Stimulated activated CD8-positive, alpha-beta memory T cell treated with anti-CD3 and anti-CD28 coated beads, Interleukin-12 subunit alpha, Interleukin-12 subunit beta, amount 100 ng/mL, for 4 hours (primary cell): ENCODE results near the gene POLRMT.
A peak's percentile ranks its signal among the peaks of the same experiment; 100 is the strongest.
"Not testable (repeated sequence)": the region's sequence is repeated elsewhere in the genome, so short reads cannot be mapped to it uniquely, and the experiment has no call there.

Source experiments
- DNase-seq: peaks from one replicate; pipeline ENCODE4 v3.0.0-alpha.2; 2020; ENCODE audit warnings: low read depth

The POLRMT gene

DNA sequence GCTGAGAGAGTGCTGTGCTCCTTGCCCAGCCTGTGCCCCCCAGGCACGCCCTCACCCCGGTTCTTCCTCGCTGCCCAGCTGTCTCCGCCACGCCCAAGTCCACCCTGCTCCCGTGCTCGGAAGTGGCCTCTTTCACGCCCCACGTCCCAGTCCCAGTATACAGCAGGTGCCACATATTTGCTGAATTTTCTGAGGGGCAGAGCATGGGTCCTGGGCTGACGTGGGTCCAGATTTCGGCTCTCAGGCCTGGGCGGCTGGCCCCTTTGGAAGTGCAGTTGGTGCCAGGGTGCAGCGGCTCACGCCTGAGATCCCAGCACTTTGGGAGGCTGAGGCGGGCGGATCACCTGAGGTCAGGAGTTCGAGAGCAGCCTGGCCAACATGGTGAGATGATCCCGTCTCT, 40.3 kb downstream of the POLRMT start:
- DNase-seq = no peak

DNA sequence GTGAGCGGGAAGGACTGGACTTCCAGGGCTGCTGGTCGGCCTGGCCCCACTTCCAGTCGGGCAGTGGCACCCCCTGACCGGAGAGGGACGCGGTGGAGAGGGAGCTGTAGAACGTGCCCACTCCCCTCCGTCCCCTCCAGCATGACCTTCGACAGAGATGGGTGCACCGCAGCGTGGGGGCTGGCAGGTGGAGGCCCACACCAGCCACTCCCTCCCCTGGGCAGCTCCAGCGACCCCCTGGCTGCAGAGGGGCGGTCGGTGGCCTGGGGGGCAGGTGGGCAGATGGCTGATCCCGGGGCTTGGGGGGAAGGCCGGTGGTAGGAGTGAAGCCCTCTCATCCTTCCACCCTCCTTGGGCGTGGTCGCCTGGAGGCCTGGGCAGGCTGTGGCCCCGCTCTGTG, 41.2 kb downstream of the POLRMT start:
- no peak for DNase-seq

DNA sequence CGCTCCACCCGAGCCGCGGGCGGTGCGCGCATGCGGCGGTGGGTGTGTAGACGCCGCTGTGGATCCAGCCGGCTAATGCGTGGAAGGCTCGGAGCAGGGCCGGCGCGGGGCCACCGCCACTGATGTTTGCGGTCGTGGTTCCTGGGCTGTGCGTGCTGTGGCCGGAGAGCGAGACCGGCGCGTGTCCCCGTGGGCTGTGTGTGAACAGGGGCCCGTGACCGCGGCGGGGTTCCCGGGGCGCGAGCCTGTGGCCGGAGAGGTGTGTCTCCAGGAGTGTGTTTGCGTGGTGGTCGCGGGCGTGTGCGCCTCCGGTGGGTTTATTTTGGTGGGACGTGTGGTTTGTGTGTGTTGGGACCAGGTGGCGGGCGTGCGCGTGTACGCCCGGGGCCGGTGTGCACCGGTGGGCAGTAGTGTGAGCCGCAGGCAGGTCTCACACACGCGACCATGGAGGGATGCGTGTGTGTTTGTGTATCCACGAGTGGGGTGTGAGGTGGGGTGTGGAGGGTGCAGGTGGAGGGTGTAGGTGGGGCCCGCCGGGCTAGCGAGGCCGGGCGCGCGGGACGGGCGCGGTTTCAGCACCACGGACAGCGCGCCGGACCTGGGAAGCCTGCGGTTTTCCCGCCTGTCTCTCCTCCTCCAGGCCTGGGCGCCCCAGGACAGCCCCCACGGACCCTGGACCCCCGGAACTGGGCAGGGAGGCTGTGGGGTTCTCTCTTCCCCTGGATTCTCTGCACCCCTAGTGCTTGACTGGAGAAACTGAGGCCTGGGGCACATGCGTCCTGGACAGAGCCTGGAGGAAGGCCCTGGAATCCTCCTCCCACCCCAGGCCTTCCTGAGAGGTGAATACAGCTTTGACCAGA, 42.0 kb downstream of the POLRMT start:
- DNase-seq = no peak

DNA sequence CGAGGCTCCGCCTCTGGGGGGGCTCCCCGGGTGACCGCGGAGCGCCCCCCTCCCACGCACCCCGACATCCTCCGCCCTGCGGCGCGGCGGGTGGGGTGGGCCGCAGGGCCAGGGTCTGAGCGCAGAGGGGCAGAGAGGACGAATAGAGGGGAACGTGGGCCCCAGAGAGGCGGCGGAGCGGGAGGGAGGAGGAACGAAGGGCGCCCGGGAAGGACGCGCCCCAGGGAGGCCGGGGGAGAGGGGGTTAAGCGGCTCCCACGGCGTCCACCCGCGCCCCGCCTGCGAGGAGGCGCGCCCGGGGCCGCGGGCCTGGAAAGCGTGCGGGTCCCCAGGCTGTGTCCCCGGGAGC, 42.6 kb downstream of the POLRMT start:
- DNase-seq = no peak

DNA sequence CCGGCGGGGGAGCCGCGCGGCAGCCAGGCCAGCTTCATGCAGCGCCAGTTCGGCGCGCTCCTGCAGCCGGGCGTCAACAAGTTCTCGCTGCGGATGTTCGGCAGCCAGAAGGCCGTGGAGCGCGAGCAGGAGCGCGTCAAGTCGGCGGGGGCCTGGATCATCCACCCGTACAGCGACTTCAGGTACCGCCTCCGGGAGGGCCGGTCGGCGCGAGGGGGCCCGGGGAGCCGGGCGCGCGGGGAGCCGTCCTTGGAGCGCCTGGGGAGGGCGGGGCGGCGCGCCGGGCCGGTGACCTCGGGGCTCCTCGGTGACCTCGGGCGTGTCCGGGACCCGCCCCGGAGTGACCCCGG, 43.0 kb downstream of the POLRMT start:
- DNase-seq = no peak

DNA sequence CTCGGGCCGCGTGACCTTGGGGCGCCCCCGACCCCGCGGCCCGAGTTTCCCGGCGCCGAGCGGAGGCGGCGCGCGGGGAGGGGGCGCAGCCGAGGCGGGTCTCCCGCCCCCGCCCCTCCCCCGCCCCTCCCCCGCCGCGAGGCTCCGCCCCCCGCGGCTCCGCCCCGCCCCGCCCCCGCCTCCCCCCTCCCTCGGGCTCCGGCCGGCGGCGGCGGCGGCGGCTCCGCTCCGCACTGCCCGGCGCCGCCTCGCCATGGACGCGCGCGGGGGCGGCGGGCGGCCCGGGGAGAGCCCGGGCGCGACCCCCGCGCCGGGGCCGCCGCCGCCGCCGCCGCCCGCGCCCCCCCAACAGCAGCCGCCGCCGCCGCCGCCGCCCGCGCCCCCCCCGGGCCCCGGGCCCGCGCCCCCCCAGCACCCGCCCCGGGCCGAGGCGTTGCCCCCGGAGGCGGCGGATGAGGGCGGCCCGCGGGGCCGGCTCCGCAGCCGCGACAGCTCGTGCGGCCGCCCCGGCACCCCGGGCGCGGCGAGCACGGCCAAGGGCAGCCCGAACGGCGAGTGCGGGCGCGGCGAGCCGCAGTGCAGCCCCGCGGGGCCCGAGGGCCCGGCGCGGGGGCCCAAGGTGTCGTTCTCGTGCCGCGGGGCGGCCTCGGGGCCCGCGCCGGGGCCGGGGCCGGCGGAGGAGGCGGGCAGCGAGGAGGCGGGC, 43.5 kb downstream of the POLRMT start, which contains the start of gene HCN2:
TSS of gene HCN2 (plus strand) at position 189 of the 703 bp plus-strand sequence. CDS start at position 254, 65 bp downstream.
- DNase-seq = no peak

DNA sequence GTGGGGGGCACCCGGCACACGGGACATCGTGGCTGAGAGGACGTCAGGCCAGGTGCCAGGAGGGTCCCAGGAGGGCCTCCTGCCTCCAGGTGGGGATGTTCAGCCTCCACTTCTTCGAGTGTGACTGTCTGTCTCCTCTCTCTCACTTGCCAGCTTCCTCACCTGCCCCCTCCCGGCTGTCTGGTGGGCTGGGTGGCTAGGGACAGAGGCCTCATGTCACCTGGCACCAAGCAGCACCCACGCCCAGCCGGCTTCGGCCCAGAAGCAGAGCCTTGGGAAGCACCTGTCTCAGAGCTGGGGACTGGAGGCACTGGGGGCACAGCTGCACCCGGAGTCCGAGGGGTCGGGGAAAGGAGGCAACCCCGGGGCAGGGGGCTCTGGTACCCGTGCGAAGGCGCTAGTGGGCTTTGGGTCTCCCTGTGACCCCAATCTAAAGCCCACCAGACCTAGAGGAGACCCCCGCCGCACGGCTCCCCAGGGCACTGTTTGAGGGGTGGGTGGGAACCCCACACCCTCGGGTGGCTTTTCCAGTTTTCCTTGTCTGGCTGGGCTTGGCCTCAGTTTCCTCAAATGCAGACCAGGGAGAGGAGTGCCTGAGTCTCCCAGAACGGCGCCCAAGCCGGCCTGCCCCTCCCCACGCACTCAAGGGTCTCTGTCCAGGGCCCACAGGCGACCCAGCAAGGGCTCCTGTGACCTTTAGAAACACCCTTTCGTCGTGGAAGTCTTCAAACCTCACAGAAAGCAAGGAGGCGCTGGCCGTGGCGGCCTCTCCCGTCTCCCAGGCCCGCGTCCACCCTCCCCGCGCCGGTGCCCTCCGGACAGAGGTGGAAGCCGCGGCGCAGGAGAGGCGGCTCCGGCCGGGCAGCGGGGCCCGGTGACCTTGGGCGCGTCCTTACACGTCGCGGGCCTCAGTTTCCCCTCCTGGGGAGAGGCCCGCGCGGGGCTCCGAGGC, 44.3 kb downstream of the POLRMT start:
- DNase-seq = no peak

DNA sequence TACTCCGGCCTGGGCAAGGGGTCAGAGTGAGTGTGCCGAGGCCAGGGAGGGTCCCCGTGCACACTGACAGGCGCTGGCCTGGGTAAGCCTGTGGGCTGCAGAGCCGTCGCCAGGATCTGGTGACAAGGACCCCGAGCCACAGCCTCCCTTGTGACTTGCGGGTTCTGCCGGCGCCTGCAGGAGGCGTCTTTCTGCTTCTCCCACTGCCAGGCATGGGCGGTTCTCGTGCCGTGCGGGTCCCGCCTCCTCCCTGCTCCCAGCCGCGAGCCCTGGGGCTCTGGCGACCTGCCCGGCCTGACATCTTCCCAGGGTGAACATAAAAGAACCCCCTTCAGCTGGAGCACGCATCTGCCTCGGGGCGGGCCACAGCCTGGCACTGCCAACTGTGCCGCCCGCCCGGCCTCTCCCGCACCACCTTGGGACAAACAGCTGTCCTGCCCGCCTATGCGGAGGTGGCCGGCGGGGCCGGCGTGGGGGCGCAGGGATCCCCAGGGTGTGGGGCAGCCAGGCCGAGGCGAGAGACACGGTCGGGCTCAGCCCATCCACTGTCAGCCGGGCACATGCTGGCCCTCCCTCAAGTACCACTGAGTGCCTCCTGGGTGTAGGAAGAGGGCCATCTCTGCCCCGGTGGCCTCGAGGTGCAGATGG, 45.1 kb downstream of the POLRMT start:
- DNase-seq = peak; percentile 37

DNA sequence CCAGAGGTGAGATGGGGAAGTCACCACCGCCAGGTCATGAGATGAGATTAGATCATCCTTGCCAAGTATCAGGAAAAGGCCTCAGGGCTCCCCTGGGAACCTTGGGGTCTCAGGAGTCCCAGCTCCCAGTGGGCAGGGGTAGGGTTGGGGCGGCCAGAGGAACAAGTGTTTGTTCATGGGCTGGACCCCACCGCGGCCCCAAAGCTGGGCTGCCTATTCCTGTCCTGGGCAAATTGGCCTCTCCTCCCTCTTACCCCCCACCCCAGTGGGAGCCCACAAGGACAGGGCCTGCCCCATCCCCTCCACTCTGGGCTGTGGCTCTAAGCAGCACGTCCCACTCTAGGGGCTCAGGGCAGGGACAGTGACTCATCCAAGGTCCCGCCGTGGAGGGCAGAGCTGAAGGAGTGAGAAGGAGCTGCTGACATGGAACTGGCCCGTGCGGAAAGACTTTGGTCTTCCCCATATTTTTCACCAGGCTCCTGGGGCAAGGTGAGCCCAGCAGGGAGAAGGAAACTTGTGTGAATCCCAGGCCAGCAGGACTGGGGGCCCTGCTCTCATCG, 47.7 kb downstream of the POLRMT start:
- no peak for DNase-seq

DNA sequence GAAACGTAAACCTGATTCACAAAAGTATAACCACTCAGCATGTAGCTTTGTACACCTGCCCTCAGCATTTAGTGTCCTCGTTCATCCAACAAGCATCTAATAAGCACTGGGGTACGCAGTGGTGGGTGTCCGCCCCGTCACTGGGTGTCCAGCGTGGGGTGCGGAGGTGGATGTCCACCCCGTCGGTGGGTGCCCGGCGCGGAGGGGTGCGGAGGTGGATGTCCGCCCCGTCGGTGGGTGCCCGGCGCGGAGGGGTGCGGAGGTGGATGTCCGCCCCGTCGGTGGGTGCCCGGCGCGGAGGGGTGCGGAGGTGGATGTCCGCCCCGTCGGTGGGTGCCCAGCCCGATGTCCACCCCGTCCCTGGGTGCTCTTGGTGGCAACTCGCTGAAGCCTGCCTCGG, 48.2 kb downstream of the POLRMT start:
- not testable (repeated sequence) for DNase-seq

DNA sequence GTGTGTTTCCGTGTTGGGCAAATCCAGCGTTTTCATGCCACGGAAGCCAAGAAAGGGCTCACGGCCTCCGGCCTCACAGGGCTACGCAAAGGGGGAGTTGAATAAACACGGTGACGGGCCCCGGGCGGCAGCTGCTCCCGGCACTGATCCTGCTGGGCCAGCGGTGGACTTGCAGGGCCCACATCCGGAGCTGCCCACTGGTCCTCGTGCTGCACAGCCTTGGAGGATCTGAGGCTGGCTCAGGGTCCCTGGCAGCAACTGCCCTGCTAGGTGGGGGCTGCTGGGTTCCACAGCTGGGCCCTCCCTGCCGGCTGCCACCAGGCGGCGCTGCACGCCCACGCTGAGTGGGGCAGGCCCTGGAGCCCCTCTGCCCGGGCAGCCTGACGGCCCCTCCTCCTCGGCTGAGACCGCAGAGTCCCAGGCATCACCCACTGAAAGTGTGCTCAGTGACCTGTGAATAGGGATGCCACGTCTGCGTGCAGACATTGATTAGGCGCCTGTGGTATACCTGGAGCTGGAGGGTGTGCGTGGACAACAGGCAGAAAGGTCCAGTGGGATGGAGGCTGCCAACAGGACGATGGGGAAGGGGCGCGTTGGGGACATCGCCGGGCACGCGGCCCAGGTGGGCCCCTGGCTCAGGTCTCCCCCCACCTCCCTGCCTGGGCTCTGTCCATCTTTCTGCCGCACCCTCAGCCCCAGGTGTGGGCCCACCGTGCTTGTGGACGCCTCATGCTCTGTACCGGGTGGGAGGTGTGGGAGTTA, 48.9 kb downstream of the POLRMT start:
- peak; percentile 38 for DNase-seq

DNA sequence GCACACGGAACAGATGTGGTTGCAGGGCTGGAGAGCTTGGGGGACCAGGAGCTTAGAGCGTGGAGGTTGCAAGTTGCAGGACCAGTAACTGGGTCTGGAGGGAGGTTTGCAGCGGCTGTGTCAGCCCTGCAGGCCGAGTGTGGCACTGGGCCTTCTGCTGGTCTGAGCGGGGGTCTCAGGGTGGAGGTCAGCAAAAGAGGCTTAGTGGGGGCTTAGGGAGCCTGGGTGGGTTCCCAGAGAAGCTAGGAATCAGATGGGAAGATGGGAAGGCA, 49.4 kb downstream of the POLRMT start:
- no peak for DNase-seq

DNA sequence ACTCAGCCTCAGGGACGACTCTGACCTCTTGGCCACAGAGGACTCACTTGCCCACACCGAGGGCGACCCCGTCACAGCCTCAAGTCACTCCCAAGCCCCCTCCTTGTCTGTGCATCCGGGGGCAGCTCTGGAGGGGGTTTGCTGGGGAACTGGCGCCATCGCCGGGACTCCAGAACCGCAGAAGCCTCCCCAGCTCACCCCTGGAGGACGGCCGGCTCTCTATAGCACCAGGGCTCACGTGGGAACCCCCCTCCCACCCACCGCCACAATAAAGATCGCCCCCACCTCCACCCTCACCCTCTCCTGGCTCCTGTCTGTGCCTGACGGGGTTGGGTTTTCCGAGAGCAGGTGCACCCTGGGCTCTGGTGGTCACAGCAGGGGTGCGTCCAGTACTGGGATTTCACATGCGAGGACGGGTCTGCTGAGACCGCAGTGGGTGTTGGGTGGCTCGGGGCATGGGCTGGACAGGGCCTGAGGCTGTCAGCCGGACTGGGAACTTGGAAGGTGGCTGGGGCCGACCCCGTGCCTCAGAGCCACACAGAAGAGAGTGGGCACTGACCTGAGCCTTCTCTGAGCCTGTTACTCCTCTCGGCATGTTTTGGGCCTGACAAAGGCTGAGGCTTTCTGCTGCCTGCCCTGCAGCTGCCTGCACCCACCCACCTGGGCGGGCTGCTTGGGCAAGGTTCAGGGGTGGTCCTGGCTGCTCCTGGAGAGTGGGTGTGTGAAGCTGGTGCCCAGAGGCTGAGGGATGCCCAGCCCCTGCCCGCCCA, 50.0 kb downstream of the POLRMT start:
- no peak for DNase-seq

DNA sequence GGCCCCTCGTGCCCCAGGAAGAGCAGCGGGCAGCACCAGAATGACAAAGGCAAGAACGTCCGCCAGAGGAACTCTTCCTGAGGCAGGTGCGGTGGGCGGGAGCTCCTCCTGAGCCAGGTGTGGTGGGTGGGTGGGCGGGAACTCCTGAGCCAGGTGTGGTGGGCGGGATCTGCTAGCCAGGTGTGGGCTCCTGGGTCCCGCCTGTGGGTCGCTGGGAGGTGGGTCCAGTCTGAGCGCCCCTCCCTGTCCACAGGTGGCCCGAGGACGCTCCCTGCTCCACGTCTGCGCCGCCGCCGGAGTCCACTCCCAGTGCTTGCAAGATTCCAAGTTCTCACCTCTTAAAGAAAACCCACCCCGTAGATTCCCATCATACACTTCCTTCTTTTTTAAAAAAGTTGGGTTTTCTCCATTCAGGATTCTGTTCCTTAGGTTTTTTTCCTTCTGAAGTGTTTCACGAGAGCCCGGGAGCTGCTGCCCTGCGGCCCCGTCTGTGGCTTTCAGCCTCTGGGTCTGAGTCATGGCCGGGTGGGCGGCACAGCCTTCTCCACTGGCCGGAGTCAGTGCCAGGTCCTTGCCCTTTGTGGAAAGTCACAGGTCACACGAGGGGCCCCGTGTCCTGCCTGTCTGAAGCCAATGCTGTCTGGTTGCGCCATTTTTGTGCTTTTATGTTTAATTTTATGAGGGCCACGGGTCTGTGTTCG, 50.7 kb downstream of the POLRMT start:
- DNase-seq = no peak

DNA sequence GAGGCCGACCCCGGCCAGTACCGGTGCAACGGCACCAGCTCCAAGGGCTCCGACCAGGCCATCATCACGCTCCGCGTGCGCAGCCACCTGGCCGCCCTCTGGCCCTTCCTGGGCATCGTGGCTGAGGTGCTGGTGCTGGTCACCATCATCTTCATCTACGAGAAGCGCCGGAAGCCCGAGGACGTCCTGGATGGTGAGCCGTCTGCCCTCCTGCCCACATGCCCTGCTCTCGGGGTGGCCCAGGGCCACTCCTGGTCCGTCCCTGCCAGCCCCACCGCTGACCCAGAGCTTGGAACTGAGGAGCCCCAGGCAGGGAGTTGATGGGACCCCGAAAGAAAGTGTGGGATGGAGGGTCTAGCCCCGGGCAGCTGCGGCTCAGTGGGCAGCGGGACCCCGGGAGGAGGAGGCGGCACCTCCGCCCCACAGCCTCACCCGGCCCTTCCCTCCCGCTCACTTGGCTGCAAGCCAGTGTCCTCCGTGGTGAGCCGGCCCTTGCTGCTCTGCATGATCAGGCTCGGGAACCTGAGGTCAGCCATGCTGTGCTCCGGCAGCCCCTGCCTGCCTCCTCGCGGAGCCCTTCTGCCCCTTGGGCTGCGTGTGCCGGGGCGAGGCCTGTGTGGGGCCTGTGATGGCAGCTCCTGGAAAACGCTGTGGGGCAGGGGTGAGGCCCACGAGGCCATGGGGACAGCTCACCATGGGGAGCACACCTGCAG, 51.8 kb downstream of the POLRMT start:
- DNase-seq = no peak

DNA sequence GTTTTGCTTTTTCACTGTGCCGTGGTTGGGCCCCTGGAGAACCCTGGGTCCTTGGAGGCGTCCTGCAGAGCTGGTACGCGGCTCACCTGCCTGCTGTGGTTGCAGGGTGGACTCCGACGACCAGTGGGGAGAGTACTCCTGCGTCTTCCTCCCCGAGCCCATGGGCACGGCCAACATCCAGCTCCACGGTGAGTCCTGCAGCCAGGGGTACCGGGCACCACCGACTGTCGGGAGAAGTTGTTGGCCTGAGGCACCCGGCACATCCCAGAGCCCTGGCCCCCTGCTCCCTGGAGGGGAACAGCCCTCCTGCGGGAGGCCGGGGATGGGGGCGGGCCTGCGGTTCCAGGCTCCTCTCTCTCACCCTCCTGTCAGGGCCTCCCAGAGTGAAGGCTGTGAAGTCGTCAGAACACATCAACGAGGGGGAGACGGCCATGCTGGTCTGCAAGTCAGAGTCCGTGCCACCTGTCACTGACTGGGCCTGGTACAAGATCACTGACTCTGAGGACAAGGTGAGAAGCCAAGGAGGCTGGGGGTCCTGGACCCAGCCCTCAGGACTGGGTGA, 53.0 kb downstream of the POLRMT start:
- DNase-seq = no peak

DNA sequence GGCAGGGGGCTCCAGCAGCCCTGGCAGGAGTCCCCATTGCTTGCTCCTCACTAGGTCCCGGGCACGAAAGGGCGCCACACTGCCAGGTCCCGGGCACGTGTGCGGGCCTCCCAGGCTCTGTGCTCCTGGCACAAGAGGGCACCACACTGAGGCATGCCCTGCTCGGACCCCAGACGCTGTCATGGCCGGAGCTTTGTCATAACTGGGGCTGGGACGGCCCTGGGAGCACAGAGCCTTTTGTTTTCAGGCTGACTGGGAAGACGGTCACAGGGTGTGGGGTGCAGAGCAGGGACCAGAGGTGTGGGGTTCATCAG, 53.5 kb downstream of the POLRMT start:
- DNase-seq = no peak

DNA sequence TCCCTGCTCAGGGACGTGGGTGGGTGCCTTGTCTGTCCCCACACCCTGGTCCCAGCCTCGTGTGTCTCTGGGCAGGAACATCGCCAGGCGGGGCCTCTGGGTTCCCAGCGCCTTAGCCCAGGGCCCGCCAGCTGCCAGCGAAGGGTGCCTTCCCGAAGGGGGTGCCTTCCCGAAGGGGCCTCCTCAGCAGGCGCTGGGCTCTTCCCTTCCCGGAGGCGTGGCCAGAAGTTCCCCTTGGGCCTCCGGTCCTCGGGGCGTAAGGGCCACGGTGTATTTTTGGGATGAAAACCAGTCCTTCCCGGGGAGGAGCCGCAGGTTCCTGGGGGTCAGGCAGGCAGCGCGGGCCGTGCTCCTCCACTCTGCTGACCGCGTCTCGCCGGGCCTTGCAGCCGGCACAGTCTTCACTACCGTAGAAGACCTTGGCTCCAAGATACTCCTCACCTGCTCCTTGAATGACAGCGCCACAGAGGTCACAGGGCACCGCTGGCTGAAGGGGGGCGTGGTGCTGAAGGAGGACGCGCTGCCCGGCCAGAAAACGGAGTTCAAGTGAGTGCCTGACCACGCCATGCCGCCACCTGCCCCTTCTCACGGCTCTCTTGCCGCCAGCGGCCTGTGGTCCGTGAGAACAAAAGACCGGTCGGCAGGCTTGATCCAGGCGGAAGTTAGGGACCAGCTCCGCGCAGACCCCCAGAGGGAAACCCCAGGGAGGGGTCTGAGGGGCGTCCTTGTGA, 54.1 kb downstream of the POLRMT start:
- DNase-seq = no peak
